ENCODE measurements around the gene SF3A1.

SF3A1 gene

DNA sequence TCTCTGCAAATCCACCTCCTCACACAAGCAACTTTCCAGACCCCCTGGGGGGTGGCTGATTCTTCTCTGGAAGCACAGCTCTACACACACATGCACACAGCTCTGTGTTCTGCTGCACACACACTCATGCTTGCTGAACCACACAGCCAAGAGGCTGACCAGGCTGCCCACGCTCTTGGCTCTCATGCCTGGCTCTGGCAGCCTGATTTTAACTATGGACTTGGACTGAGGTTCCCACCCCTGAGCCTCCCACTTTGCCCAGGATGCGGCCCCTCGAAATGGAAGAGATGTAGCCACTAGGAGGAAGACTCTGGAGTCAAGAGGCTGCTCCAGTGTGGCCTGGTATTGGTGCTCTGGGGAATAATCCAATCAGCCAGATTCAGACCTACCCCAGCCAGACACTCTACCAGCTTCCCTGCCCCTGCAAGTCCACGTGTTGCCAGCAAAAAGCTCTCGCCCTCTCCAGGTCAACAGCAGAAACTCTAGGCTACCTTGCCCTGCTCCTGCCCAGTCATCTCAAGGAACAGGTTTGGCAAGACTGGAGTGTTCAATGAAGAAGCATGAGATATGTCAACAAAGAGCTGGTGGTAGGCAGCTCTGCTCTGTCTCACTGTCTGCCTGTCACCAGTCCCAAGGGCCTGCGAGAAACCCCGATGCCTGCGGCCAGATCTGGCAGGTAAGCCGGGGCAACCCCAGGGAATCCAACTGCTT is 58.5 kb downstream of the SF3A1 start:
- DNase-seq (ENCODE audit: low read depth, low spot score): no peak

GRCh38 chr22:30297276-30297990 is 59.3 kb downstream of the SF3A1 start:
- no peak overlapping the region for H3K4me3 ChIP-seq (ENCODE audit: insufficient read length, low read depth)
- H3K27me3 ChIP-seq (ENCODE audit: insufficient read depth, insufficient read length): no peaks in the 10 kb centered on the region
- TF ChIP-seq YY1 (IDR thresholded peaks at IDR 0.05; ENCODE audit: insufficient read depth, insufficient read length) (no peak), ZNF274 (IDR thresholded peaks at IDR 0.05; ENCODE audit: low read depth, low read length) (no peak), SUZ12 (IDR thresholded peaks at IDR 0.05; ENCODE audit: extremely low read depth, insufficient read depth, insufficient read length) (no peak)
- no peaks in the 10 kb centered on the region for H3K9me3 ChIP-seq (ENCODE audit: insufficient read depth, low read length)
- H3K9ac ChIP-seq (ENCODE audit: insufficient read length, low read depth): no peak overlapping the region
- H3K4me1 ChIP-seq (ENCODE audit: insufficient read depth, insufficient read length): peaks cover 11% of the 10 kb centered on the region
- no peak for DNase-seq (ENCODE audit: low read depth, low spot score)
- peaks cover 73% of the 10 kb centered on the region for H3K36me3 ChIP-seq (ENCODE audit: insufficient read depth, insufficient read length, low read length)

More for the DNA sequence above, 58.5 kb downstream of the SF3A1 start:
- Histone ChIP-seq H3K9me3 (ENCODE audit: insufficient read depth, low read length) (no peaks in the 10 kb centered on the region), H3K4me3 (ENCODE audit: insufficient read length, low read depth) (no peak overlapping the region), H3K27me3 (ENCODE audit: insufficient read depth, insufficient read length) (no peaks in the 10 kb centered on the region), H3K36me3 (ENCODE audit: insufficient read depth, insufficient read length, low read length) (peaks cover 66% of the 10 kb centered on the region), H3K9ac (ENCODE audit: insufficient read length, low read depth) (no peak overlapping the region), H3K4me1 (ENCODE audit: insufficient read depth, insufficient read length) (peaks cover 13% of the 10 kb centered on the region)
- TF ChIP-seq ZNF274 (IDR thresholded peaks at IDR 0.05; ENCODE audit: low read depth, low read length): no peak
- TF ChIP-seq SUZ12 (IDR thresholded peaks at IDR 0.05; ENCODE audit: extremely low read depth, insufficient read depth, insufficient read length): no peak
- TF ChIP-seq YY1 (IDR thresholded peaks at IDR 0.05; ENCODE audit: insufficient read depth, insufficient read length): no peak

GRCh38 chr22:30296833-30297232 is 59.9 kb downstream of the SF3A1 start:
- Histone ChIP-seq H3K9me3 (ENCODE audit: insufficient read depth, low read length) (no peaks in the 10 kb centered on the region), H3K4me1 (ENCODE audit: insufficient read depth, insufficient read length) (peaks cover 8% of the 10 kb centered on the region), H3K36me3 (ENCODE audit: insufficient read depth, insufficient read length, low read length) (peaks cover 79% of the 10 kb centered on the region), H3K27me3 (ENCODE audit: insufficient read depth, insufficient read length) (no peaks in the 10 kb centered on the region), H3K9ac (ENCODE audit: insufficient read length, low read depth) (no peak overlapping the region), H3K4me3 (ENCODE audit: insufficient read length, low read depth) (no peak overlapping the region)
- TF ChIP-seq ZNF274 (IDR thresholded peaks at IDR 0.05; ENCODE audit: low read depth, low read length): no peak
- TF ChIP-seq YY1 (IDR thresholded peaks at IDR 0.05; ENCODE audit: insufficient read depth, insufficient read length): no peak
- no peak for TF ChIP-seq SUZ12 (IDR thresholded peaks at IDR 0.05; ENCODE audit: extremely low read depth, insufficient read depth, insufficient read length)
- no peak for DNase-seq (ENCODE audit: low read depth, low spot score)

- H3K9me3 ChIP-seq (ENCODE audit: insufficient read depth, low read length): no peaks in the 10 kb centered on the region
- no peak overlapping the region for H3K4me3 ChIP-seq (ENCODE audit: insufficient read length, low read depth)
- no peaks in the 10 kb centered on the region for H3K27me3 ChIP-seq (ENCODE audit: insufficient read depth, insufficient read length)
- H3K36me3 ChIP-seq (ENCODE audit: insufficient read depth, insufficient read length, low read length): peaks cover 83% of the 10 kb centered on the region
- H3K9ac ChIP-seq (ENCODE audit: insufficient read length, low read depth): no peak overlapping the region
- no peak for DNase-seq (ENCODE audit: low read depth, low spot score)
- TF ChIP-seq SUZ12 (IDR thresholded peaks at IDR 0.05; ENCODE audit: extremely low read depth, insufficient read depth, insufficient read length): no peak
- no peak for TF ChIP-seq YY1 (IDR thresholded peaks at IDR 0.05; ENCODE audit: insufficient read depth, insufficient read length)
- no peak for TF ChIP-seq ZNF274 (IDR thresholded peaks at IDR 0.05; ENCODE audit: low read depth, low read length)
- peaks cover 11% of the 10 kb centered on the region for H3K4me1 ChIP-seq (ENCODE audit: insufficient read depth, insufficient read length)
These were observed 60.4 kb downstream of the SF3A1 start for GRCh38 chr22:30296324-30296723.

DNA sequence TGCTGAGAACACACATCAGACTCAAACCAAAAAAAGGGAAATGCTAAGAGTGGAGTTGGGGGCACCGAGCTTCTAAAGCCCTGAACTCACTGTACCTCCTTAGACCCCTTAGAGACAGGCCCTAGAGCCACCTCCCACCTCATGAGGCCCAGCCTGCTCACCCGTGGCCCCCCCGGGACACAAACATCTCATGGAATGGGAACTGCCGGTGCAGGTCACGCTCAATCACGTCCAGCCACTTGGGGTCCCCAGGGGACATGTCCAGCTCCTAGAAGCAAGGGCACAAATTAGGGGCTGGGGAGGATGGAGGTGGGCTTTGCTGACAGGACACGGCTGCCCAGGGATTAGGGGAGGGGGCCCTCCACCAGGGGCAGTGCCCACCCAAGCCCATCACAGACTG is 61.1 kb downstream of the SF3A1 start:
- no peak for DNase-seq (ENCODE audit: low read depth, low spot score)
- H3K27me3 ChIP-seq (ENCODE audit: insufficient read depth, insufficient read length): no peaks in the 10 kb centered on the region
- H3K9me3 ChIP-seq (ENCODE audit: insufficient read depth, low read length): no peaks in the 10 kb centered on the region
- TF ChIP-seq SUZ12 (IDR thresholded peaks at IDR 0.05; ENCODE audit: extremely low read depth, insufficient read depth, insufficient read length) (no peak), ZNF274 (IDR thresholded peaks at IDR 0.05; ENCODE audit: low read depth, low read length) (no peak), YY1 (IDR thresholded peaks at IDR 0.05; ENCODE audit: insufficient read depth, insufficient read length) (no peak)
- H3K4me1 ChIP-seq (ENCODE audit: insufficient read depth, insufficient read length): peaks cover 14% of the 10 kb centered on the region
- no peak overlapping the region for H3K4me3 ChIP-seq (ENCODE audit: insufficient read length, low read depth)
- peaks cover 77% of the 10 kb centered on the region for H3K36me3 ChIP-seq (ENCODE audit: insufficient read depth, insufficient read length, low read length)
- H3K9ac ChIP-seq (ENCODE audit: insufficient read length, low read depth): no peak overlapping the region

DNA sequence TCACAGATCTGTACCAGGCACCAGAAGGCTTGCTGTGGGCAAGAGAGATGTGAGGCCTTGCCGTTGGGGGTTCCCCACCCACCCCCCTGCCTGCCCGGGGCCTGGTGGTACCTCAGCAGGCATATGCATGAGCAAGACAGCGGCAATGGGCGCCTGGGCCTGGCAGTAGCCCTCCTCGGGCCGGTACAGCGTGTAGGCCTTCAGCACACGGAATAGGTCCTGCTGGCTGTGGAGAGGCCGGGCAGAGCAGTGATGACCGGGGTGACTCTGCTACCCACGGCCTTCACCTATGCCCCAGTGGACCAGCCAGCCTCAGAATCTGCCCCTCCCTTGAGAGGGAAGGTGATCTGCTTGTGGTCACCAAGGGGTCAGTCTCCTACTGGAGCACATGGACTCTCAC is 61.9 kb downstream of the SF3A1 start:
- no peaks in the 10 kb centered on the region for H3K27me3 ChIP-seq (ENCODE audit: insufficient read depth, insufficient read length)
- H3K9me3 ChIP-seq (ENCODE audit: insufficient read depth, low read length): no peaks in the 10 kb centered on the region
- no peak for DNase-seq (ENCODE audit: low read depth, low spot score)
- H3K4me3 ChIP-seq (ENCODE audit: insufficient read length, low read depth): no peak overlapping the region
- no peak overlapping the region for H3K9ac ChIP-seq (ENCODE audit: insufficient read length, low read depth)
- H3K36me3 ChIP-seq (ENCODE audit: insufficient read depth, insufficient read length, low read length): peaks cover 74% of the 10 kb centered on the region
- H3K4me1 ChIP-seq (ENCODE audit: insufficient read depth, insufficient read length): peaks cover 16% of the 10 kb centered on the region
- TF ChIP-seq YY1 (IDR thresholded peaks at IDR 0.05; ENCODE audit: insufficient read depth, insufficient read length) (no peak), SUZ12 (IDR thresholded peaks at IDR 0.05; ENCODE audit: extremely low read depth, insufficient read depth, insufficient read length) (no peak), ZNF274 (IDR thresholded peaks at IDR 0.05; ENCODE audit: low read depth, low read length) (no peak)

GRCh38 chr22:30294066-30294465 is 62.6 kb downstream of the SF3A1 start:
- H3K27me3 ChIP-seq (ENCODE audit: insufficient read depth, insufficient read length): no peaks in the 10 kb centered on the region
- no peak overlapping the region for H3K4me3 ChIP-seq (ENCODE audit: insufficient read length, low read depth)
- H3K36me3 ChIP-seq (ENCODE audit: insufficient read depth, insufficient read length, low read length): peaks cover 69% of the 10 kb centered on the region
- no peak for DNase-seq (ENCODE audit: low read depth, low spot score)
- no peaks in the 10 kb centered on the region for H3K9me3 ChIP-seq (ENCODE audit: insufficient read depth, low read length)
- H3K4me1 ChIP-seq (ENCODE audit: insufficient read depth, insufficient read length): peaks cover 16% of the 10 kb centered on the region
- no peak for TF ChIP-seq SUZ12 (IDR thresholded peaks at IDR 0.05; ENCODE audit: extremely low read depth, insufficient read depth, insufficient read length)
- no peak for TF ChIP-seq YY1 (IDR thresholded peaks at IDR 0.05; ENCODE audit: insufficient read depth, insufficient read length)
- TF ChIP-seq ZNF274 (IDR thresholded peaks at IDR 0.05; ENCODE audit: low read depth, low read length): no peak
- no peak overlapping the region for H3K9ac ChIP-seq (ENCODE audit: insufficient read length, low read depth)

Data from NT2/D1 (cell line).